Upper lobe of left lung (tissue), 4 donors: ENCODE results near the gene KARS1.

Experiments
- EP300 ChIP-seq, 4 donors: sonication (generic); formaldehyde crosslinking; IDR thresholded peaks; one replicate each; pipeline ENCODE4 v1.5.1; 2017; ENCODE audit warnings: antibody characterized with exemption in 4 of 4, control low read depth in 2 of 4
- POLR2AphosphoS5 ChIP-seq, 2 donors: sonication (generic); formaldehyde crosslinking; IDR thresholded peaks; one replicate each; pipeline ENCODE4 v1.5.1; 2017; ENCODE audit warnings: antibody characterized with exemption in 2 of 2

- TF ChIP-seq POLR2AphosphoS5 (IDR thresholded peaks at IDR 0.05): no peak
- TF ChIP-seq EP300 (IDR thresholded peaks at IDR 0.05): no peak
Measured at GRCh38 chr16:75618780-75619179, 28.7 kb downstream of the KARS1 start.
